MCF 10A (cell line): ENCODE data around the gene ZNF248. TPM values are rescaled to one million over a fixed set of nuclear protein-coding genes. Genes with fewer than 3 reads are reported as not detected.

Source experiments
- Bru-seq: library from RNA; stranded (reverse); fragments of 400-500 nt; gene quantifications from one replicate; lab custom pipeline; 2021; lab: Mats Ljungman, UMichigan
- BruChase-seq, 2 experiments: library from RNA; stranded (reverse); fragments of 400-500 nt; gene quantifications; one replicate each; lab custom pipeline; 2021; lab: Mats Ljungman, UMichigan
- BruUV-seq: library from RNA; stranded (reverse); fragments of 400-500 nt; replicated peaks from 2 replicates; lab custom pipeline; 2021; lab: Mats Ljungman, UMichigan
- CTCF ChIA-PET: fragments of 300-600 bp; sonication (Branson Sonifier 250); formaldehyde crosslinking; extraction: SDS; loops from one replicate; lab custom pipeline; 2021; ENCODE audit warnings: antibody characterized with exemption, inconsistent platforms; lab: Yijun Ruan, JAX
- POLR2A ChIA-PET: fragments of 300-600, 350-650 bp; sonication (Branson Sonifier 250); formaldehyde crosslinking; extraction: SDS; loops from one replicate; lab custom pipeline; 2020; ENCODE audit warnings: antibody characterized with exemption, inconsistent platforms; lab: Yijun Ruan, JAX
- DNase-seq: peaks from one replicate; pipeline ENCODE4 v3.0.0-alpha.2; 2018; ENCODE audit not compliant: unreplicated experiment
- H3K27ac Mint-ChIP-seq: one replicate; pipeline ENCODE4 v1.8.0; 2022; ENCODE audit warnings: mild to moderate bottlenecking, low read depth, mixed read lengths; ENCODE audit not compliant: unreplicated experiment
- H3K27me3 Mint-ChIP-seq: one replicate; pipeline ENCODE4 v1.8.0; 2022; ENCODE audit warnings: mixed read lengths; ENCODE audit not compliant: insufficient read depth, unreplicated experiment
- H3K36me3 Mint-ChIP-seq: one replicate; pipeline ENCODE4 v1.8.0; 2022; ENCODE audit warnings: mild to moderate bottlenecking, moderate library complexity, mixed read lengths; ENCODE audit not compliant: insufficient read depth, unreplicated experiment
- H3K4me1 Mint-ChIP-seq: one replicate; pipeline ENCODE4 v1.8.0; 2022; ENCODE audit warnings: mixed read lengths; ENCODE audit not compliant: insufficient read depth, unreplicated experiment
- H3K4me3 Mint-ChIP-seq: one replicate; pipeline ENCODE4 v1.8.0; 2022; ENCODE audit warnings: mild to moderate bottlenecking, moderate library complexity, mixed read lengths; ENCODE audit not compliant: unreplicated experiment
- H3K9me3 Mint-ChIP-seq: one replicate; pipeline ENCODE4 v1.8.0; 2022; ENCODE audit warnings: mixed read lengths; ENCODE audit not compliant: unreplicated experiment
- intact Hi-C: fragments of 100-400 bp; cut with micrococcal nuclease; formaldehyde crosslinking; loops from 2 replicates; pipeline ENCODE4 v1.14.1; 2022
- long read RNA-seq: library from polyadenylated mRNA; stranded (forward); transcript quantifications from one replicate; pipeline ENCODE4 v2.0.0, GENCODE V29; 2022
- total RNA-seq: library from RNA; stranded (reverse); gene quantifications from 2 replicates; pipeline ENCODE4 v1.2.3, GENCODE V29; 2022
- TF ChIP-seq, protein P1 (sequence below): fragments of 200-600 bp; IDR thresholded peaks from one replicate; pipeline ENCODE4 v1.8.0; 2022; ENCODE audit warnings: antibody characterized with exemption, mild to moderate bottlenecking; ENCODE audit not compliant: unreplicated experiment

ZNF248 gene
- 5.7 and 10.0 TPM in 2 replicates for total RNA-seq
- percentile 59 among the genes with signal in this experiment for Bru-seq, nascent RNA
- BruChase-seq, experiment 1, labeled RNA remaining after a 6-hour chase: percentile 76 among the genes with signal in this experiment
- percentile 82 among the genes with signal in this experiment for BruChase-seq, experiment 2, labeled RNA remaining after a 2-hour chase
- long read RNA-seq, full-length matches to known transcripts: 13 of 21 reads
- long read RNA-seq, partial matches to known transcripts: 5 of 21 reads
- long read RNA-seq, other reads (novel, unspliced or antisense): 3 of 21 reads

- Mint-ChIP-seq H3K4me3 (peak within 1 kb of the TSS; percentile 78), H3K36me3 (peaks cover 8% of the 10 kb centered on the region), H3K27ac (peak within 1 kb of the TSS; percentile 97), H3K4me1 (peaks cover 16% of the 10 kb centered on the region), H3K9me3 (no peaks in the 10 kb centered on the region), H3K27me3 (no peaks in the 10 kb centered on the region)
- CTCF ChIA-PET: interaction anchor here (0.8 kb wide), 1 partner anchor 236 kb away, joined by 3 read pairs; no protein-coding TSS in a partner anchor
- intact Hi-C loops: loop anchor here (5.0 kb wide), 2 partner anchors 120 to 1940 kb away; partner anchors contain the start of gene ZNF25
- POLR2A ChIA-PET: interaction anchor here (0.7 to 3.4 kb wide), 9 partner anchors 9 to 196 kb away, joined by 3 to 26 read pairs (median 6); partner anchors contain the start of genes ZNF25 and ZNF33A
- peak; percentile 95 for DNase-seq
- TF ChIP-seq, protein P1, sequence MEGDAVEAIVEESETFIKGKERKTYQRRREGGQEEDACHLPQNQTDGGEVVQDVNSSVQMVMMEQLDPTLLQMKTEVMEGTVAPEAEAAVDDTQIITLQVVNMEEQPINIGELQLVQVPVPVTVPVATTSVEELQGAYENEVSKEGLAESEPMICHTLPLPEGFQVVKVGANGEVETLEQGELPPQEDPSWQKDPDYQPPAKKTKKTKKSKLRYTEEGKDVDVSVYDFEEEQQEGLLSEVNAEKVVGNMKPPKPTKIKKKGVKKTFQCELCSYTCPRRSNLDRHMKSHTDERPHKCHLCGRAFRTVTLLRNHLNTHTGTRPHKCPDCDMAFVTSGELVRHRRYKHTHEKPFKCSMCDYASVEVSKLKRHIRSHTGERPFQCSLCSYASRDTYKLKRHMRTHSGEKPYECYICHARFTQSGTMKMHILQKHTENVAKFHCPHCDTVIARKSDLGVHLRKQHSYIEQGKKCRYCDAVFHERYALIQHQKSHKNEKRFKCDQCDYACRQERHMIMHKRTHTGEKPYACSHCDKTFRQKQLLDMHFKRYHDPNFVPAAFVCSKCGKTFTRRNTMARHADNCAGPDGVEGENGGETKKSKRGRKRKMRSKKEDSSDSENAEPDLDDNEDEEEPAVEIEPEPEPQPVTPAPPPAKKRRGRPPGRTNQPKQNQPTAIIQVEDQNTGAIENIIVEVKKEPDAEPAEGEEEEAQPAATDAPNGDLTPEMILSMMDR: no peak
- TSS peak; percentile 82 for BruUV-seq
Observed at GRCh38 chr10:37857287-37858211, at the start of gene ZNF248. ZNF248 (minus strand) TSS chr10:37857610; CDS start chr10:37856310, 1,300 bp downstream.

GRCh38 chr10:37906382-37906781 is 49.0 kb upstream of the ZNF248 start:
- no peaks in the 10 kb centered on the region for H3K9me3 Mint-ChIP-seq
- BruUV-seq: no TSS peak
- CTCF ChIA-PET: no interaction called here
- no peak for DNase-seq
- TF ChIP-seq, protein P1: no peak
- H3K27me3 Mint-ChIP-seq: no peaks in the 10 kb centered on the region
- intact Hi-C loops: no loop called here
- no peaks in the 10 kb centered on the region for H3K36me3 Mint-ChIP-seq
- H3K27ac Mint-ChIP-seq: no peak overlapping the region
- H3K4me3 Mint-ChIP-seq: no peak overlapping the region
- POLR2A ChIA-PET: no interaction called here
- no peaks in the 10 kb centered on the region for H3K4me1 Mint-ChIP-seq

- no peak overlapping the region for H3K27ac Mint-ChIP-seq
- TF ChIP-seq, protein P1: no peak
- no peaks in the 10 kb centered on the region for H3K36me3 Mint-ChIP-seq
- BruUV-seq: no TSS peak
- H3K27me3 Mint-ChIP-seq: no peaks in the 10 kb centered on the region
- H3K4me1 Mint-ChIP-seq: no peaks in the 10 kb centered on the region
- POLR2A ChIA-PET: no interaction called here
- peaks cover 23% of the 10 kb centered on the region for H3K9me3 Mint-ChIP-seq
- H3K4me3 Mint-ChIP-seq: no peak overlapping the region
- DNase-seq: no peak
- intact Hi-C loops: no loop called here
- CTCF ChIA-PET: no interaction called here
Observed at GRCh38 chr10:37896436-37896835, 39.0 kb upstream of the ZNF248 start.

DNA sequence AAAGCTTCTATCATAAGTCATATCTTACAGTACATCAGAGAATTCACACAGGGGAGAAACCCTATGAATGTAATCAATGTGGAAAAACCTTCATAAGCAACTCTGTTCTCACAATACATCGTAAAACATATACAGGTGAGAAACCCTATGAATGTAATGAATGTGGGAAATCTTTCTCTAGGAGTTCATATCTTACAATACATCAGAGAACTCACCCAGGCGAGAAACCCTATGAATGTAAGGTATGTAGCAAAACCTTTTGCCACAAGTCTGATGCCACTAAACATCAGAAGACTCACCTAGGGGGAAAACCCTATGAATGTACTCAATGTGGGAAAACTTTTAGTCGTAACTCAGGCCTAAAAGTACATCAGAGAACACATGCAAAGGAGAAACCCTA is 38.3 kb upstream of the ZNF248 start:
- Mint-ChIP-seq H3K4me1 (no peaks in the 10 kb centered on the region), H3K27me3 (no peaks in the 10 kb centered on the region), H3K9me3 (peaks cover 31% of the 10 kb centered on the region), H3K36me3 (no peaks in the 10 kb centered on the region), H3K27ac (no peak overlapping the region), H3K4me3 (no peak overlapping the region)
- CTCF ChIA-PET: no interaction called here
- POLR2A ChIA-PET: interaction anchor here (0.6 kb wide), 1 partner anchor 82 kb away, joined by 4 read pairs; no protein-coding TSS in a partner anchor
- no TSS peak for BruUV-seq
- TF ChIP-seq, protein P1: no peak
- intact Hi-C loops: no loop called here
- no peak for DNase-seq
